Mesendoderm (in vitro differentiated cells): Measurements from ENCODE around the gene USP47.

Experiments used
- DNase-seq: peaks from one replicate; pipeline ENCODE4 v3.0.0; 2013
- H2AK5ac ChIP-seq: 2 replicates; pipeline ENCODE4 v1.6.1; 2013; ENCODE audit warnings: low read length, inconsistent platforms
- H2BK120ac ChIP-seq: 2 replicates; pipeline ENCODE4 v1.6.1; 2013; ENCODE audit warnings: low read depth, mild to moderate bottlenecking, low read length, moderate library complexity, mixed read lengths
- H2BK15ac ChIP-seq: replicated peaks from 2 replicates; pipeline ENCODE4 v1.6.1; 2013; ENCODE audit warnings: low read depth, mild to moderate bottlenecking, moderate library complexity
- H2BK5ac ChIP-seq: 2 replicates; pipeline ENCODE4 v1.6.1; 2013; ENCODE audit warnings: low read length, inconsistent platforms
- H3K18ac ChIP-seq: 2 replicates; pipeline ENCODE4 v1.6.1; 2013; ENCODE audit warnings: mild to moderate bottlenecking, low read length, mixed read lengths
- H3K23ac ChIP-seq: one replicate; pipeline ENCODE4 v1.6.1; 2013; ENCODE audit warnings: low read length
- H3K27ac ChIP-seq: 2 replicates; pipeline ENCODE4 v1.5.1; 2013; ENCODE audit warnings: low read depth, mild to moderate bottlenecking, inconsistent platforms, low read length, moderate library complexity
- H3K27me3 ChIP-seq: 2 replicates; pipeline ENCODE4 v1.6.1; 2013; ENCODE audit warnings: low read length, control low read depth, mild to moderate bottlenecking, inconsistent platforms; ENCODE audit not compliant: insufficient read depth, poor library complexity
- H3K36me3 ChIP-seq: 2 replicates; pipeline ENCODE4 v1.6.1; 2013; ENCODE audit warnings: low read length, inconsistent platforms; ENCODE audit not compliant: control insufficient read depth, insufficient read depth
- H3K4ac ChIP-seq: one replicate; pipeline ENCODE4 v1.6.1; 2013; ENCODE audit warnings: low read depth, mild to moderate bottlenecking, low read length, moderate library complexity
- H3K4me1 ChIP-seq: 2 replicates; pipeline ENCODE4 v1.6.1; 2013; ENCODE audit warnings: low read depth, low read length, inconsistent platforms; ENCODE audit not compliant: control insufficient read depth
- H3K4me2 ChIP-seq: 2 replicates; pipeline ENCODE4 v1.6.1; 2013; ENCODE audit warnings: low read length
- H3K4me3 ChIP-seq: 2 replicates; pipeline ENCODE4 v1.5.1; 2013; ENCODE audit warnings: mild to moderate bottlenecking, low read length
- H3K56ac ChIP-seq: one replicate; pipeline ENCODE4 v1.6.1; 2013; ENCODE audit warnings: low read length
- H3K79me1 ChIP-seq: 2 replicates; pipeline ENCODE4 v1.6.1; 2013; ENCODE audit warnings: low read length, inconsistent platforms
- H3K79me2 ChIP-seq: 2 replicates; pipeline ENCODE4 v1.6.1; 2013; ENCODE audit warnings: mild to moderate bottlenecking, low read length; ENCODE audit not compliant: control insufficient read depth, insufficient read depth
- H3K9ac ChIP-seq: 2 replicates; pipeline ENCODE4 v1.6.1; 2013; ENCODE audit warnings: low read length, inconsistent platforms
- H4K5ac ChIP-seq: one replicate; pipeline ENCODE4 v1.6.1; 2013; ENCODE audit warnings: low read length
- H4K8ac ChIP-seq: one replicate; pipeline ENCODE4 v1.6.1; 2013; ENCODE audit warnings: low read depth, mild to moderate bottlenecking, control low read depth, low read length, moderate library complexity
- WGBS: extraction: QIAGEN DNeasy Blood & Tissue Kit; methylation state at CpG from one replicate; pipeline ENCODE4 v1.1.7; 2013; ENCODE audit warnings: low lambda C conversion rate, missing lambda C conversion rate; ENCODE audit not compliant: insufficient coverage; ENCODE audit errors: extremely low coverage; 5-methylcytosine and 5-hydroxymethylcytosine counted together

USP47 gene

GRCh38 chr11:11866203-11866602, 24.4 kb downstream of the USP47 start:
- Histone ChIP-seq H3K36me3 (no peaks in the 10 kb centered on the region), H3K27ac (no peak overlapping the region), H3K79me1 (peaks cover 6% of the 10 kb centered on the region), H3K56ac (no peak overlapping the region), H3K4me1 (no peaks in the 10 kb centered on the region), H3K4me3 (no peak overlapping the region), H3K79me2 (peaks cover 17% of the 10 kb centered on the region), H2AK5ac (no peak overlapping the region), H4K8ac (no peak overlapping the region), H3K23ac (no peak overlapping the region), H3K27me3 (no peaks in the 10 kb centered on the region), H4K5ac (no peak overlapping the region), H3K9ac (no peak overlapping the region), H3K18ac (no peak overlapping the region), H2BK120ac (no peak overlapping the region), H3K4ac (no peak overlapping the region), H2BK5ac (no peak overlapping the region), H2BK15ac (no peak overlapping the region), H3K4me2 (no peak overlapping the region)
- no CpG with 5 or more reads among the region's 1 CpG for WGBS
- DNase-seq = peak; percentile 66

- Histone ChIP-seq H3K27ac (no peak overlapping the region), H3K4me3 (no peak overlapping the region), H2BK120ac (no peak overlapping the region), H2AK5ac (no peak overlapping the region), H3K4me2 (no peak overlapping the region), H3K79me1 (peaks cover 9% of the 10 kb centered on the region), H2BK5ac (no peak overlapping the region), H3K36me3 (no peaks in the 10 kb centered on the region), H3K56ac (no peak overlapping the region), H3K4me1 (peaks cover 7% of the 10 kb centered on the region), H2BK15ac (no peak overlapping the region), H3K9ac (no peak overlapping the region), H3K18ac (no peak overlapping the region), H3K23ac (no peak overlapping the region), H3K4ac (no peak overlapping the region), H3K79me2 (peaks cover 18% of the 10 kb centered on the region), H3K27me3 (no peaks in the 10 kb centered on the region), H4K8ac (no peak overlapping the region), H4K5ac (no peak overlapping the region)
- WGBS = no CpG with 5 or more reads among the region's 1 CpG
- peak; percentile 59 for DNase-seq
Measured at GRCh38 chr11:11867720-11868119, 25.9 kb downstream of the USP47 start.

DNA sequence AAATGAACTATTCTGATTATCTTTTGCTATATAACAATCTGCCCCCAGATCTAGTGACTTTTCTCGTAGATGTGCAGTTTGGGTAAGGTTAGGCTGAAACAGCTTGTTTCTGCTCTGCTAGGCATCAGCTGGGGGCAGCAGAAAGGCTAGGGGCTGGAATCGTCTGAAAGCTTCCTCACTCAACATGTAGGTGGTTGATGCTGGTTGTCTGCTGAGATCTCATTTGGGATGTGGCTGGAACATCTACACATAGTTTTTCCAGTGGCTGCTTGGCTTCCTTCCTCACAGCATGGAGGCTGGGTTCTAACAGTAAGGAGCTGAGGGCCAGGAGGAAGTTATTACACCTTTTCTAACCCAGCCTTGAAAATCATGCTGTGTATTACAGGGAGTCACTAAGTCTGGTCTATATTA, 30.2 kb downstream of the USP47 start:
- no peak overlapping the region for H3K4ac ChIP-seq
- no peak overlapping the region for H3K4me2 ChIP-seq
- H3K9ac ChIP-seq = no peak overlapping the region
- H3K79me1 ChIP-seq = peaks cover 6% of the 10 kb centered on the region
- no peak overlapping the region for H2BK15ac ChIP-seq
- H2BK5ac ChIP-seq = no peak overlapping the region
- H3K36me3 ChIP-seq = no peaks in the 10 kb centered on the region
- no peak overlapping the region for H3K23ac ChIP-seq
- H3K18ac ChIP-seq = no peak overlapping the region
- DNase-seq = peak; percentile 71
- H2AK5ac ChIP-seq = no peak overlapping the region
- no peak overlapping the region for H2BK120ac ChIP-seq
- peaks cover 7% of the 10 kb centered on the region for H3K4me1 ChIP-seq
- WGBS = no CpG with 5 or more reads among the region's 2 CpGs
- H3K4me3 ChIP-seq = no peak overlapping the region
- H4K5ac ChIP-seq = no peak overlapping the region
- H3K27ac ChIP-seq = no peak overlapping the region
- peaks cover 11% of the 10 kb centered on the region for H3K79me2 ChIP-seq
- H3K27me3 ChIP-seq = no peaks in the 10 kb centered on the region
- H3K56ac ChIP-seq = no peak overlapping the region
- H4K8ac ChIP-seq = no peak overlapping the region

- H3K18ac ChIP-seq = no peak overlapping the region
- no peak overlapping the region for H2AK5ac ChIP-seq
- no peaks in the 10 kb centered on the region for H3K27me3 ChIP-seq
- DNase-seq = peak; percentile 83
- no peaks in the 10 kb centered on the region for H3K36me3 ChIP-seq
- H2BK120ac ChIP-seq = no peak overlapping the region
- H3K4me1 ChIP-seq = peaks cover 6% of the 10 kb centered on the region
- no peak overlapping the region for H3K23ac ChIP-seq
- no peak overlapping the region for H3K4ac ChIP-seq
- no peak overlapping the region for H4K5ac ChIP-seq
- no peak overlapping the region for H3K9ac ChIP-seq
- H3K79me1 ChIP-seq = peaks cover 4% of the 10 kb centered on the region
- no peak overlapping the region for H2BK15ac ChIP-seq
- peaks cover 4% of the 10 kb centered on the region for H3K79me2 ChIP-seq
- no peak overlapping the region for H3K4me2 ChIP-seq
- H2BK5ac ChIP-seq = no peak overlapping the region
- H3K27ac ChIP-seq = no peak overlapping the region
- no peak overlapping the region for H3K4me3 ChIP-seq
- no peak overlapping the region for H3K56ac ChIP-seq
- no CpG with 5 or more reads among the region's 2 CpGs for WGBS
- no peak overlapping the region for H4K8ac ChIP-seq
Measured at GRCh38 chr11:11876458-11876857, 34.7 kb downstream of the USP47 start.

GRCh38 chr11:11880179-11880578, 38.4 kb downstream of the USP47 start:
- no CpG with 5 or more reads among the region's 2 CpGs for WGBS
- H4K5ac ChIP-seq = no peak overlapping the region
- no peak overlapping the region for H3K23ac ChIP-seq
- H3K4me3 ChIP-seq = no peak overlapping the region
- no peak overlapping the region for H2BK15ac ChIP-seq
- H3K18ac ChIP-seq = no peak overlapping the region
- no peak overlapping the region for H4K8ac ChIP-seq
- H3K4me1 ChIP-seq = no peaks in the 10 kb centered on the region
- peaks cover 2% of the 10 kb centered on the region for H3K36me3 ChIP-seq
- no peak overlapping the region for H2AK5ac ChIP-seq
- no peak overlapping the region for H3K9ac ChIP-seq
- H2BK120ac ChIP-seq = no peak overlapping the region
- peaks cover 4% of the 10 kb centered on the region for H3K79me1 ChIP-seq
- no peaks in the 10 kb centered on the region for H3K27me3 ChIP-seq
- H3K4me2 ChIP-seq = no peak overlapping the region
- H3K27ac ChIP-seq = no peak overlapping the region
- H2BK5ac ChIP-seq = no peak overlapping the region
- DNase-seq = no peak
- no peak overlapping the region for H3K56ac ChIP-seq
- peaks cover 2% of the 10 kb centered on the region for H3K79me2 ChIP-seq
- H3K4ac ChIP-seq = no peak overlapping the region

GRCh38 chr11:11882539-11882938, 40.8 kb downstream of the USP47 start:
- no peak overlapping the region for H3K4me3 ChIP-seq
- WGBS = no CpG with 5 or more reads among the region's 2 CpGs

More at GRCh38 chr11:11882539-11882938, 40.8 kb downstream of the USP47 start:
- H3K79me2 ChIP-seq = peaks cover 2% of the 10 kb centered on the region
- H2BK120ac ChIP-seq = no peak overlapping the region
- no peaks in the 10 kb centered on the region for H3K27me3 ChIP-seq
- H3K56ac ChIP-seq = no peak overlapping the region
- no peak overlapping the region for H3K18ac ChIP-seq
- no peak overlapping the region for H2BK15ac ChIP-seq
- H3K4me1 ChIP-seq = no peaks in the 10 kb centered on the region
- peaks cover 2% of the 10 kb centered on the region for H3K36me3 ChIP-seq
- no peak overlapping the region for H2AK5ac ChIP-seq
- no peak overlapping the region for H3K27ac ChIP-seq
- H4K5ac ChIP-seq = no peak overlapping the region
- H3K23ac ChIP-seq = no peak overlapping the region
- H4K8ac ChIP-seq = no peak overlapping the region
- H3K9ac ChIP-seq = no peak overlapping the region
- no peak overlapping the region for H3K4ac ChIP-seq
- peaks cover 4% of the 10 kb centered on the region for H3K79me1 ChIP-seq
- DNase-seq = no peak
- H2BK5ac ChIP-seq = no peak overlapping the region
- no peak overlapping the region for H3K4me2 ChIP-seq
